Spinal cord (tissue), 10 donors: ENCODE results near the gene BCL2L2. TPM values are rescaled to one million over a fixed set of nuclear protein-coding genes. Genes with fewer than 3 reads are reported as not detected.

Source experiments
- DNase-seq, 6 donors: peaks; one replicate each; pipeline versions ENCODE4 v3.0.0 to v3.0.0-alpha.2; 2013 to 2015; ENCODE audit warnings: low spot score in 6 of 6, low read depth in 4 of 6
- H3K27ac ChIP-seq: one replicate; pipeline ENCODE4 v1.5.1; 2013; ENCODE audit warnings: low read depth, low read length, control low read depth
- H3K27me3 ChIP-seq: one replicate; pipeline ENCODE4 v1.6.1; 2013; ENCODE audit warnings: low read length; ENCODE audit not compliant: control insufficient read depth, insufficient read depth
- H3K36me3 ChIP-seq: one replicate; pipeline ENCODE4 v1.6.1; 2013; ENCODE audit warnings: low read length; ENCODE audit not compliant: control insufficient read depth, insufficient read depth
- H3K4me1 ChIP-seq: one replicate; pipeline ENCODE4 v1.6.1; 2013; ENCODE audit warnings: low read length; ENCODE audit not compliant: control insufficient read depth, insufficient read depth
- H3K4me3 ChIP-seq: one replicate; pipeline ENCODE4 v1.5.1; 2013; ENCODE audit warnings: low read depth, low read length, control low read depth
- H3K9me3 ChIP-seq: one replicate; pipeline ENCODE4 v1.6.1; 2013; ENCODE audit warnings: low read length; ENCODE audit not compliant: control insufficient read depth, insufficient read depth
- WGBS: methylation state at CpG from one replicate; pipeline ENCODE4 v1.1.5; 2013; ENCODE audit warnings: missing lambda C conversion rate; ENCODE audit not compliant: insufficient coverage; 5-methylcytosine and 5-hydroxymethylcytosine counted together
- polyA plus RNA-seq, 2 donors: library from polyadenylated mRNA; unstranded; fragments of 120-200 nt; gene quantifications; one replicate each; pipeline ENCODE4 v1.2.1, GENCODE V29; 2013; ENCODE audit not compliant: insufficient read length in 2 of 2
- total RNA-seq, 2 donors: library from RNA; depleted of rRNA in 1 of 2; stranded (reverse); fragments of 120-200 nt in 1 of 2; fragments of >200 nt in 1 of 2; gene quantifications; one replicate each; pipeline versions ENCODE4 v1.2.3 to v1.2.4, GENCODE V29; 2013 to 2014
- donor health status: healthy.

BCL2L2 gene
- total and polyA plus RNA-seq, 4 donors = 22.4 to 41.1 (median 32.6) TPM

DNA sequence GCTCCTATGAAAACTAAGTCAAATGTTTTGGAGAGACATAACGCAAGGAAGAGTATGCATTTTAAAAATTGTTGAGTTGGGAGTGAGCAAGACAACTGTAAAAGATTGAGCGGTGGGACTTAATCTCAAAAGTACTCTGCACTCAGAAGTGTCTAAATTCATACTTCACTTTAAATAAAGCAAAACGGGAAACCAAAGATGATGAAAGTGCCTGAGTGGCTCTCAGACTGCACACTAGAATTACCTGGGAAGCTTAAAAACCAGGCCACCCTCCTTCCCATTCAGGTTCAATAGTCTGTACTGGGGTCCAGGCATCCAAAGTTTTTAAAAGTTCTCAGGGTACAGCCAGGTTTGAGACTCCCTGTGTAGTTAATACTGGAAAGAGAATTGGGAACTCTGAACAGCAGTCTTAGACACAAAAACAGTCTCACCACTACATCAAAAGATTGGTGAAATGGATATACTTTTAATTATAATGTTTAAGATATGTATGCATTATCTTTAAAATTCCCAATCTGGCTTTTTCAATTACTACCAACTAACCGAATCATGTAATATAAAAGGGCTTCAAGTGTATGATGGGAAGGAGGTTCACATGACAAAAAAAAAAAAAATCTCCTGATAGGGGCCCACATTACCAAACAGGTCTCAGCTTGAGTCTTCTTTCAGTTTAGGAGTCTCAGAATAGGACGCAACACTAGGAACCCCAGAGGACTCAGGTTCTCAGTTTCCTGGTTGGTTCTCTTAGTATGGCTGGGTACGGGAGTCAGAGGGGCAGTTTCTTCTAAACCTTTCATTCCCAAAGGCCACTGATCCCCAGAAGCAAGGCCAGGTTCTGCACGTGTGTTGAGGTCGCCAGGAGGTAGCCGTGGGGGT lies 21.7 kb upstream of the BCL2L2 start:
- H3K36me3 ChIP-seq = no peaks in the 10 kb centered on the region
- no peaks in the 10 kb centered on the region for H3K27me3 ChIP-seq
- peaks cover 15% of the 10 kb centered on the region for H3K4me1 ChIP-seq
- no peak for DNase-seq
- peak overlapping the region; percentile 88 for H3K27ac ChIP-seq
- H3K4me3 ChIP-seq = peak overlapping the region; percentile 93
- 0% methylated on average over 1 of the region's 9 CpGs for WGBS
- no peaks in the 10 kb centered on the region for H3K9me3 ChIP-seq

DNA sequence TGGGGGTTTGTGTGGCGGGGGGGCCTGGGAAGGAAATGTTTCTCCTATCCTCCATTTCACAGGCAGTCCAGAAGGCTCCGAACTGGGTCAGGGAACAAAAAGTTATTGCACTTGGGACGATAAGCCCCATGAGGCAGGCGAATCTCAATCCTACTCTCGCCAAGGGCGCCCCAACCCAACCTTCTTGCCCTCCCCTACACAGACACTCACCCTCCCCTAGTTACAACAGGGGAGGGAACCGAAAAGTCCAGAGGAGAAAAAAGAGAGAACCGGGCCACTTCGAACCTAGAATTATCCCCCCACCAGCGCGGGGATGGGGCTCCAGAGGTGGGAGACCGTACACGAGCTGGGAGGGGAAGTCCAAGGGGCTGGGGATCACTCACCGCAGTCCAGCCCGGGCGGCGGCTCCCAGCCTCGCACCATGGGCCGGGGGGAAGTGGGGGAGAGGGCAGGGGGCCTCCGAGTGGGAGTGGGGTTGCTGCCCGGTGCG lies 21.1 kb upstream of the BCL2L2 start:
- H3K27ac ChIP-seq = peak overlapping the region; percentile 88
- no peak for DNase-seq
- H3K27me3 ChIP-seq = no peaks in the 10 kb centered on the region
- WGBS = 0% methylated on average over 8 of the region's 22 CpGs
- H3K9me3 ChIP-seq = no peaks in the 10 kb centered on the region
- peaks cover 15% of the 10 kb centered on the region for H3K4me1 ChIP-seq
- no peaks in the 10 kb centered on the region for H3K36me3 ChIP-seq
- peak overlapping the region; percentile 93 for H3K4me3 ChIP-seq

DNA sequence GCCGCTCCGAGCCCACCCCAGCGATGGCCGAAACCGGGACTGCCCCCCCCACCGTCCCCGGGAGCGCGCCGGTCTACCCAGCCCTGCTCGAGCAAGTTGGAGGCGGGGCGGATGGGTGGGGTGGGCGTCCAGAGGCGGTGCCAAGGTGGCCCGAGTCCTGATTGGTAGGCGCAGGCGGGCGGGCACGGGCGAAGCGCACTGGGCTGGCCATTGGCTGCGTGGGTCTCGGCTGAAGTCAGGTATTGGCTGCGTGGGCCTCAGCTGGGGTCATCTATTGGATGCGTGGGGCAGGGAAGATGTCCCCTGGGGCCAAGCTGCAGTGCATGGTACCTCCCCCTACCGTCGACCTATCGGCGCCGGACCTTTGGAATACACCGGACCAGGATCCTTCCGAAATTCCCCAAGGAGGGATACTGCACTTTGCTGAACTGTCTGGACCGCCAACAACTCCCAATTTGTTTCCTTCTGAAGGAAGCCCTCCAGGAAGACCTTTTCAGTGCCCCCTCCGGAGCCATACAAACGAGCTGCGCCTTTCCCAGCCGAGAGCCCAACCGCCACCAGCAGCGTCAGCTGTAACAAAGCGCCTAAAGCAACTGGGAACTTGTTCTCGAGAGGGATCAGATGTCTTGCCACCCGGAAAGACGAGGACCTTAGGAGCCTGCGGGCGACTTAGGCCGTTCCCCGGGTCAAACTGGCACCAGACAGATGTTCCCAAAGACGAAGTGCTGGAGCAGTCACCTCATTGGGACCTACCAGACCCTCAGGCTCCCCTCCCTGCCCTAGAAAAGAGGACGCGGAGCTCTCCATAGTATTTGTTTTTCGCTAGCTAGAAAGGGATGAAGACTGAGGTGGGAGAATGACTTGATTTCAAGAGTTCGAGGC lies 20.4 kb upstream of the BCL2L2 start, which contains the start of gene HOMEZ:
Gene HOMEZ (minus strand): TSS at position 113 of the 882 bp plus-strand sequence. CDS start 180 bp downstream, outside the sequence.
- H3K9me3 ChIP-seq = no peaks in the 10 kb centered on the region
- peaks cover 15% of the 10 kb centered on the region for H3K4me1 ChIP-seq
- no peaks in the 10 kb centered on the region for H3K36me3 ChIP-seq
- under 1% methylated on average over 49 of the region's 53 CpGs for WGBS
- DNase-seq = peak; percentile 85 to 99 (median 92)
- peak within 1 kb of the TSS; percentile 93 for H3K4me3 ChIP-seq
- H3K27me3 ChIP-seq = no peaks in the 10 kb centered on the region
- H3K27ac ChIP-seq = peak within 1 kb of the TSS; percentile 94

DNA sequence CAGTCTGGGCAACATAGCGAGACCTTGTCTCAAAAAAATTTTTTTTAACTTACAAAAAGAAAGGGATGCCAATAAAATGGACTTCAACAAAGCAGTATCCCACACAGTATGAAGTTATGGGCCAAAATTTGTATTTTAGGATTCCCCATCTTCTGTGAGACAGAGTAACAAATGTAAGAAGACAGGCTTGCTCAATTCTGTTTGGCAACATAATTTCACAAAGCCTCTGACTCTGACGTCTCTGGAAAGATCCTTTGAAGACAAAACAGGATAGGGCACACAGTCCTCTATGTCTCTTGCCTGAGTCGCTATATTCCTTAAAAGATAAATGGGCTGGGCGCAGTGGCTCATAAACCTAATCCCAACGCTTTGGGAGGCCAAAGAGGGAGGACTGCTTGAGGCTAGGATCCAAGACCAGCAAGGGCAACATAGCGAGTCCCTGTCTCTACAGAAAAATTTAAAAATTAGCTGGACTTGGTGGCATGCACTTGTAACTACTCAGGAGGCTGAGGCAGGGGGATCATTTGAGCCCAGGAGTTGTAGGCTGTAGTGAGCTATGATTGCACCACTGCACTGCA lies 19.6 kb upstream of the BCL2L2 start:
- no peak for DNase-seq
- peak overlapping the region; percentile 93 for H3K4me3 ChIP-seq
- peak overlapping the region; percentile 94 for H3K27ac ChIP-seq
- H3K9me3 ChIP-seq = no peaks in the 10 kb centered on the region
- WGBS = 67% methylated on average over 5 of the region's 6 CpGs
- H3K27me3 ChIP-seq = no peaks in the 10 kb centered on the region
- H3K4me1 ChIP-seq = peaks cover 15% of the 10 kb centered on the region
- no peaks in the 10 kb centered on the region for H3K36me3 ChIP-seq

DNA sequence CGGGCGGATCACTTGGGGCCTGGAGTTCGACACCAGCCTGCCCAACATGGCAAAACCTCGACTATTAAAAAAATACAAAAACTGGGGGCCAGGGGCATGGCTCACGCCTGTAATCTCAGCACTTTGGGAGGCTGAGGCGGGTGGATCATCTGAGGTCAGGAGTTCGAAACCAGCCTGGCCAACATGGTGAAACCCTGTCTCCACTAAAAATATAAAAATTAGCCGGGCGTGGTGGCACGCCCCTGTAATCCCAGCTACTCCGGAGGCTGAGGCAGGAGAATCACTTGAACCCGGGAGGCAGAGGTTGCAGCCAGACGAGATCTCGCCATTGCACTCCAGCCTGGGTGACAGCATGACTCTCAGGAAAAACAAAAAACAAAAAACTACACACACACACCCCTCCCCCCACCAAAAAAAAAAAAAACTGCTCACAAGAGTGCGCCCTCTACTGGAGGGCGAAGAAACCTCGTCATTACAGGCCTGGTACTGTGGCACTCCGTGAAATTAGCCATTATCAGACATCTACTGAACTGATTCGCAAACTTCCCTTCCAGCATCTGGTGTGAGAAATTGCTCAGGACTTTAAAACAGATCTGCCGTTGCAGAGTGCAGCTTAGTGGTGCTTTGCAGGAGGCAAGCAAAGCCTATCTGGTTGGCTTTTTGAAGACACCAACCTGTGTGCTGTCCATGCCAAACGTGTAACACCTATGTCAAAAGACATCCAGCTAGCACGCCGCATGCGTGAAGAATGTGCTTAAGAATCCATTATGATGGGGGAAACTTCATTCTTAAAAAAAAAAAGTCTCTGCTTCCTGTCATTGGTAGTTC lies 11.7 kb upstream of the BCL2L2 start:
- Histone ChIP-seq H3K4me1 (peaks cover under 1% of the 10 kb centered on the region), H3K27me3 (no peaks in the 10 kb centered on the region), H3K27ac (no peak overlapping the region), H3K4me3 (no peak overlapping the region), H3K36me3 (peaks cover 18% of the 10 kb centered on the region), H3K9me3 (no peaks in the 10 kb centered on the region)
- WGBS = 32% methylated on average over 17 of the region's 24 CpGs
- DNase-seq = peak in 3 of 6 donors; percentile 39 to 67 (median 55)

DNA sequence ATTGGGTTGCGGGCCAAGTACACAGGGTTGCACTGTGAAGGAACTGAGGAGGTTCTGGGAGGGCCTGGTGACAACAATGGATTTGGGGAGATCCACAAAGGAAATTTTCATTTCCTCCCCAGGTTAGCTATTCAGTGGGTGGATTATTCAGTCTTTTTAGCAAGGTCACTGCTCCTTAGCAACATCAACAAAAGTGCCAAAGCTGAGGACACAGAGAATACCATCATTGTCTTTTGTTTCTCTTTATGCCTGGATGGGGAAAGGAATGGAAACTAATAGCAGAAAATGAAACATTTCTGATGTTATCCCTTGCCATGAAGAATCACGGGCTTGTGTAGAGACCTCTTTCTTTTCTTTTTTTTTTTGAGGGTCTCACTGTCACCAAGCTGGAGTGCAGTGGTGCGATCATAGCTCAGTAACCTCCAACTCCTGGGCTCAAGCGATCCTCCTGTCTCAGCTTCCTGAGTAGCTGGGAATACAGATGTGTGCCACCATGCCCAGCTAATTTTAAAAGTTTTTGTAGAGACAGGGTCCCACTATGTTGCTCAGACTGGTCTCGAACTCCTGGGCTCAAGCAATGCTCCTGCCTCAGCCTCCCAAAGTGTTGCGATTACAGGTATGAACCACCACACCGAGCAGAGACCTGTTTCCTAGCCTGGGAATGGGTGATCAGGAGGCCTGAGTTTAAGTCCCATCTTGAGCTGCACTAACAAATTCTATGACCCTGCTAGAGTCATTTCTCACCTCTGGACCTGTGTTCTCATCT lies 10.4 kb upstream of the BCL2L2 start:
- no peaks in the 10 kb centered on the region for H3K27me3 ChIP-seq
- H3K36me3 ChIP-seq = peaks cover 18% of the 10 kb centered on the region
- H3K27ac ChIP-seq = no peak overlapping the region
- WGBS = 98% methylated on average over 6 of the region's 7 CpGs
- H3K4me3 ChIP-seq = no peak overlapping the region
- H3K4me1 ChIP-seq = peaks cover 10% of the 10 kb centered on the region
- H3K9me3 ChIP-seq = no peaks in the 10 kb centered on the region
- DNase-seq = no peak

DNA sequence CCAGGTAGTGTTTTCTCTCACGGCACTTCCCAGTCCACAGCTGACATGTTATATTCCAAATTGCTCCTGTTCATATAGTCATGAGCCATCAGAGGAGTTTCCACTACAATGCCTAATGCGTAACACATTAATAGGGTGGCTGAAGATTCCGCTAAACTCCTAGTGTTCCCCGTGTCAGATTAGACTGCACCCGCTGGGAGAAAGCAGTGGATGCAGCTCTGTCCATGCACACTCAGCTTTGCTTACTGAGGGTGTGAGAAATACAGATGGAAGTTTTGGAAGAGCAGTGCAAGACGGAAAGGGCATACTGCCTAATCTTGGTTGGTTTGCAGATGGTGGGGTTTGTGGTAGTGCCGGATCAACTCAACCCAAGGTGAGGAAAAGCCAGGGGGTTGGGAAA lies 9.5 kb upstream of the BCL2L2 start:
- DNase-seq = no peak
- H3K4me1 ChIP-seq = peaks cover 10% of the 10 kb centered on the region
- H3K36me3 ChIP-seq = peaks cover 18% of the 10 kb centered on the region
- no peak overlapping the region for H3K27ac ChIP-seq
- WGBS = 88% methylated on average over 7 of the region's 7 CpGs
- H3K27me3 ChIP-seq = no peaks in the 10 kb centered on the region
- H3K9me3 ChIP-seq = no peaks in the 10 kb centered on the region
- H3K4me3 ChIP-seq = no peak overlapping the region

DNA sequence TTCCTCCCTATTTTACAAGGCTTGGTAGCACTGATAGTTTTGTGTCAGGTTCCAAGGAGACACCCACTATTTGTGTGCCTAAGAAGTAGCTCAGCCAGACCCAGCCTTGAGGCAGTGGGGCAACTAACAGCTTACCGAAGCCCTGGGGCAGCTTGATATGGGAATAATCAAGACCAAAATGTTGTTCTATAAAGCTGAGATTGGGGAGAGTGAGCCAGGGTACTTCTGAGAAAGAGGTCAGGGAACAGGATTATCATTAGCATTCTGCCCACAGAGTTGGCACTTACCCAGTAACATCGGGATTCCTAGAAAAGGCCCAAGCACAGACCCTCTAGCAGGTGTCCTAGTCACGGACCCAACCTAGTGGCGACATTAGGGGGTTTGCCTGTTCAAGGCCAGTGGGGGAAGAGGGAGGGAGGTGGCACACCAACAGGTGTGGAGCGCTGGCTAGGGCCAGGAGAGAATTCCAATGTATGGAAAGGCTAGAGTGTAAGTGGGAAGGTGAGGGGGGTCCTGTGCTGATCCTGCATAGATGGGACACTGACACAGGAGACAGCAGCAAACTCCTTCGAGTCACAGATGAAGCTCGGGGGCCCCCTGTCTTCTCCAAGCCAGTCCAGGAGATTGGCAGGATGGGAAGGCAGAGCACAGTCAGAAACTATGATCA lies 8.9 kb upstream of the BCL2L2 start:
- peaks cover 18% of the 10 kb centered on the region for H3K36me3 ChIP-seq
- H3K27me3 ChIP-seq = no peaks in the 10 kb centered on the region
- H3K9me3 ChIP-seq = no peaks in the 10 kb centered on the region
- H3K4me3 ChIP-seq = no peak overlapping the region
- peaks cover 13% of the 10 kb centered on the region for H3K4me1 ChIP-seq
- DNase-seq = no peak
- no peak overlapping the region for H3K27ac ChIP-seq
- WGBS = 66% methylated on average over 5 of the region's 7 CpGs
